Measurements from ENCODE around the gene TYW5.
"Not testable (repeated sequence)": the region's sequence is repeated elsewhere in the genome, so short reads cannot be mapped to it uniquely, and the experiment has no call there.

The TYW5 gene

DNA sequence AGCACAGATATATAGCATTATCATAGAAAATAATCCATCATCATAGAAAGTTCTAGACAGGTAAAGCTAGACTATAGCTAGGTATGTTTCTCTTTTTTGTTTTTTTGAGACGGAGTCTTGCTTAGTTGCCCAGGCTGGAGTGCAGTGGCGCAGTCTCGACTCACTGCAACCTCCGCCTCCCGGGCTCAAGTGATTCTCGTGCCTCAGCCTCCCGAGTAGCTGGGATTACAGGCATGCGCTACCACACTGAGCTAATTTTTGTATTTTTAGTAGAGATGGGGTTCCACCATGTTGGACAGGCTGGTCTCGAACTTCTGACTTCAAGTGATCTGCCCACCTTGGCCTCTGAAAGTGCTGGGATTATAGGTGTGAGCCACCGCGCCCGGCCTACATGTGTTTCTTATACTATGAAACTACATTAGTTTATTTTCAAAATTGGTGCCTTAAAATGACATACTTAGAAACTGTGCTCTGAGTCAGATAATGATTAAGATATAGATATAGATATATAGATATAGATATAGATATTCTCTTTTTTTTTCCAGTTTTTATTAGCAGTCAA is 42.7 kb downstream of the TYW5 start:
- DNase-seq (ENCODE audit: extremely low spot score); POLR2A ChIA-PET; CTCF ChIA-PET: not testable (repeated sequence)
- TF ChIP-seq L3MBTL2 (conservative IDR thresholded peaks at IDR 0.05), result 0 out of 2 replicates have a peak, but pooled peaks have one; percentile 19

- POLR2A ChIA-PET, result interaction anchor here (1.5 kb wide), 1 partner anchor 9 kb away, joined by 6 read pairs; no protein-coding TSS in a partner anchor
- CTCF ChIA-PET, result no interaction called here
Measured at GRCh38 chr2:199911877-199912161, 43.5 kb downstream of the TYW5 start.

GRCh38 chr2:199911052-199911876 is 44.0 kb downstream of the TYW5 start, which contains the start of gene C2orf69:
C2orf69 (plus strand) TSS chr2:199911293; CDS start chr2:199911439, 146 bp downstream.
- ChIA-PET POLR2A (interaction anchor here (0.7 to 1.5 kb wide), 6 partner anchors 9 to 161 kb away, joined by 3 to 7 read pairs (median 4); partner anchors contain the start of genes FTCDNL1, MAIP1 and TYW5), CTCF (no interaction called here)
- TF ChIP-seq CTBP1 (IDR thresholded peaks at IDR 0.05; ENCODE audit: borderline replicate concordance), result no peak
- TF ChIP-seq FOXM1 (IDR thresholded peaks at IDR 0.05; ENCODE audit: borderline replicate concordance), result peak; percentile 90; the same call in 1 of the 2 replicates
- TF ChIP-seq L3MBTL2 (conservative IDR thresholded peaks at IDR 0.05), result peak; percentile 34; the same call in 1 of the 2 replicates
- DNase-seq (ENCODE audit: extremely low spot score), result peak; percentile 92

More at GRCh38 chr2:199911877-199912161, 43.5 kb downstream of the TYW5 start:
- DNase-seq (ENCODE audit: extremely low spot score), result no peak
- no peak for TF ChIP-seq LEF1 (IDR thresholded peaks at IDR 0.05; ENCODE audit: borderline replicate concordance)
- TF ChIP-seq ELF4 (IDR thresholded peaks at IDR 0.05), result no peak
- TF ChIP-seq L3MBTL2 (conservative IDR thresholded peaks at IDR 0.05), result no peak; the same call in 1 of the 2 replicates
- TF ChIP-seq BHLHE40 (IDR thresholded peaks at IDR 0.05; ENCODE audit: borderline replicate concordance), result no peak
- TF ChIP-seq FOXM1 (IDR thresholded peaks at IDR 0.05; ENCODE audit: borderline replicate concordance), result no peak
- no peak for TF ChIP-seq ARNT (IDR thresholded peaks at IDR 0.05)
- no peak for TF ChIP-seq SUZ12 (IDR thresholded peaks at IDR 0.05)
- no peak for TF ChIP-seq NFRKB (IDR thresholded peaks at IDR 0.05)
- TF ChIP-seq HDGF (IDR thresholded peaks at IDR 0.05; ENCODE audit: borderline replicate concordance), result no peak
- no peak for TF ChIP-seq ZNF384 (IDR thresholded peaks at IDR 0.05)
- TF ChIP-seq, protein P1, sequence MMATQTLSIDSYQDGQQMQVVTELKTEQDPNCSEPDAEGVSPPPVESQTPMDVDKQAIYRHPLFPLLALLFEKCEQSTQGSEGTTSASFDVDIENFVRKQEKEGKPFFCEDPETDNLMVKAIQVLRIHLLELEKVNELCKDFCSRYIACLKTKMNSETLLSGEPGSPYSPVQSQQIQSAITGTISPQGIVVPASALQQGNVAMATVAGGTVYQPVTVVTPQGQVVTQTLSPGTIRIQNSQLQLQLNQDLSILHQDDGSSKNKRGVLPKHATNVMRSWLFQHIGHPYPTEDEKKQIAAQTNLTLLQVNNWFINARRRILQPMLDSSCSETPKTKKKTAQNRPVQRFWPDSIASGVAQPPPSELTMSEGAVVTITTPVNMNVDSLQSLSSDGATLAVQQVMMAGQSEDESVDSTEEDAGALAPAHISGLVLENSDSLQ (IDR thresholded peaks at IDR 0.05), result no peak
- no peak for TF ChIP-seq CTBP1 (IDR thresholded peaks at IDR 0.05; ENCODE audit: borderline replicate concordance)

GRCh38 chr2:199910338-199911051 is 44.8 kb downstream of the TYW5 start:
- CTCF ChIA-PET, result no interaction called here

GRCh38 chr2:199907008-199907714 is 48.1 kb downstream of the TYW5 start:
- POLR2A ChIA-PET, result no interaction called here
- CTCF ChIA-PET, result no interaction called here
- no peak for DNase-seq (ENCODE audit: extremely low spot score)
- no peak for TF ChIP-seq SP1 (IDR thresholded peaks at IDR 0.05)
- TF ChIP-seq, protein P1 (IDR thresholded peaks at IDR 0.05), result no peak

More at GRCh38 chr2:199910338-199911051, 44.8 kb downstream of the TYW5 start:
- POLR2A ChIA-PET, result interaction anchor here (0.7 to 1.5 kb wide), 6 partner anchors 8 to 160 kb away, joined by 3 to 7 read pairs (median 4); partner anchors contain the start of genes FTCDNL1, MAIP1 and TYW5
- no peak for DNase-seq (ENCODE audit: extremely low spot score)
- TF ChIP-seq, protein P1 (IDR thresholded peaks at IDR 0.05), result no peak
- peak; percentile 68 for TF ChIP-seq L3MBTL2 (conservative IDR thresholded peaks at IDR 0.05)

DNA sequence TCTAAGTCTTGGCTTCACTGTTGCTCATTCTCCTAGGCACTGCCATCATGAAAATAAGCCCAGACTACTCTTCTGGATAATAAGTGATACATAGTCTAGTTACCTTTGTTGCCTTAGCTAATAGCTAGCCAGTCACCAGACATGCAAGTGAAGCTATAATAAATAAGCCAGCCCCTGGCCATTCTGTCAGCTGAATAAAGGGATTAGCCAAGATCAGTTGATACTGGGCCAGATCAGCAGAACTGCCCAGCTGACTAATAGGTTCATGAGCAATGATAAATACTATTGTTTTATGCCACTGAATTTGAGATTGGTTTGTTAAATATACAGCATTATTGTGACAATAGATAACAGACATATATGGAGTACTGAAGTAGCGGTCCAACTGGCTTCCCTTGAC is 52.2 kb downstream of the TYW5 start:
- no peak for DNase-seq (ENCODE audit: extremely low spot score)
- POLR2A ChIA-PET, result interaction anchor here (1.4 kb wide), 1 partner anchor 8 kb away, joined by 6 read pairs; the partner anchor contains the start of gene C2orf69
- CTCF ChIA-PET, result no interaction called here
- TF ChIP-seq TARDBP (IDR thresholded peaks at IDR 0.05) (no peak), BHLHE40 (IDR thresholded peaks at IDR 0.05; ENCODE audit: borderline replicate concordance) (no peak), CTBP1 (IDR thresholded peaks at IDR 0.05; ENCODE audit: borderline replicate concordance) (no peak), SP1 (IDR thresholded peaks at IDR 0.05) (no peak), FOXA1 (IDR thresholded peaks at IDR 0.05) (no peak), FOXK2 (IDR thresholded peaks at IDR 0.05) (no peak), LEF1 (IDR thresholded peaks at IDR 0.05; ENCODE audit: borderline replicate concordance) (no peak), ZNF384 (IDR thresholded peaks at IDR 0.05) (no peak), SUZ12 (IDR thresholded peaks at IDR 0.05) (no peak), ELF4 (IDR thresholded peaks at IDR 0.05) (no peak), NFRKB (IDR thresholded peaks at IDR 0.05) (no peak), FOXM1 (IDR thresholded peaks at IDR 0.05; ENCODE audit: borderline replicate concordance) (no peak), HDGF (IDR thresholded peaks at IDR 0.05; ENCODE audit: borderline replicate concordance) (no peak), L3MBTL2 (conservative IDR thresholded peaks at IDR 0.05) (no peak), ARNT (IDR thresholded peaks at IDR 0.05) (no peak)
- TF ChIP-seq, protein P1 (IDR thresholded peaks at IDR 0.05), result no peak

Data from HEK293T (cell line).